ENCODE data around the gene GPR107. TPM values are rescaled to one million over a fixed set of nuclear protein-coding genes. Genes with fewer than 3 reads are reported as not detected.
"Not testable (repeated sequence)": the region's sequence is repeated elsewhere in the genome, so short reads cannot be mapped to it uniquely, and the experiment has no call there.

Gene GPR107
- 10 to 100 TPM; 19.3 to 36.1 (median 28.9) TPM for total RNA-seq

DNA sequence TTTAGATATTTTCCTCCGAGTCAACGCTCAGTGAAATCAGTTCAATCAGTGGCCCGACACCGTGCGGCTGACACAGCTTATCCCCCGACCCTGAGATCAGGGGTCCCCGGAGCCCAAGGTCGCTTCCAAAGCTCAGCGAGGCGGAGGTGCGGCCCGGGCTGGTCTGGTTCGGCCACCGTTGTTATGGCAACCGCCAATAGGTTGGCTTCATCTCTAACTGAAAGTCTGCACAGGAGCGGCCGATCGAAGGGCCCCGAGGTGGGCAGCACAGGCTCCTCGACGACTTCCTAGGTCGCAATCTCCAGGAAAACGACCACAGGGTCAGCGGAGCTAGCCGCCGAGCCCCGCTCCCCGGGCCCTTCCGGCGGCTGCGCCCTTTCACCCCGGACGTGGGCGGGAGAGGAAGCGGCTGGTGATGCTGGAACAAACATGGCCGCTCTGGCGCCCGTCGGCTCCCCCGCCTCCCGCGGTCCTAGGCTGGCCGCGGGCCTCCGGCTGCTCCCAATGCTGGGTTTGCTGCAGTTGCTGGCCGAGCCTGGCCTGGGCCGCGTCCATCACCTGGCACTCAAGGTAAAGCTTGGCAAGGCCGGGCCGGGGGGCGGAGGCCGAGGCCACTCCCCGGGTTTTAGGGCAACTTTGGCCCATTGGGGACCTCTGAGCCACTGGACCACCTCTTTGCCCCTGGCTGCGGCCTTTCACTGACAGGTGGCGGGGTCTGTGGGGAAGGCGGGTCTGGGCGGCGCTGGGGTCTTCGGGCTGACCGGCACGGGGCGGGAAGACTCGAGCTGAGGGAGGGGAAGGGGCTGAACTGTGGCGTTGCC, at the start of gene GPR107:
GPR107 (plus strand) TSS at position 403 of the 821 bp plus-strand sequence; CDS start at position 430, 27 bp downstream.
- WGBS, 2 donors: 0 to 1% methylated on average over 28 to 43 of the region's 64 CpGs

DNA sequence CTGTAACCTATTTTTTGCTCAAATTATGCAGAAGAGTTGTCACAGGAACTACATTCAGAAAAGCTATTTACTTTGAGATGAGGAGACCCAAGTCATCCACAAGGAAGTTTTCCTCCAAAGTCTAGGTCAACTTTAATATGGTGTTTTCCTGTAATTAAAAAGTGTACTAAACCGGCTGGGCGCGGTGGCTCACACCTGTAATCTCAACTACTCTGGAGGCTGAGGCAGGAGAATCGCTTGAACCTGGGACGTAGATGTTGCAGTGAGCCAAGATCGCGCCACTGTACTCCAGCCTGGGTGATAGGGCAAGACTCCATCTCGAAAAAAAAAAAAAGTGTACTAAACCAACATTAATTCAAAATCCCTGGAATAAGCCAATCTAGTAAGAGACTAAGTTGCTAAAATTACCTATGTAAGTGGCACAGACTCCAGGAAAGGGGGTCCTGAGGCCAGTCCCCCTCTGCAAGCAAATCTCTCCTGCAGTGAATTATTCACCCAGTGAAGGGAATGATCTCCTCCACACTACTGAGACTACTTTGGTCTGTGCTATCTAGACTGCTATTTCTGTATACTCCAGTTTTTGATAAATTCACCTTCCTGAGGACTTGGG, 49.7 kb upstream of the GPR107 start:
- WGBS, 2 donors: 80 to 81% methylated on average over 8 of the region's 8 CpGs
- no peak for DNase-seq (ENCODE audit: low spot score in 2 of 2)

More for the DNA sequence above, at the start of gene GPR107:
- peak; percentile 54 to 65 for DNase-seq (ENCODE audit: low spot score in 2 of 2)
- H3K9me3 ChIP-seq: no peaks in the 10 kb centered on the region
- H3K4me1 ChIP-seq: peaks cover 0 to 42% (median 30%) of the 10 kb centered on the region in 4 donors
- peak within 1 kb of the TSS; percentile 56 to 95 (median 92) for H3K27ac ChIP-seq
- peak within 1 kb of the TSS; percentile 60 to 98 (median 90) for H3K4me3 ChIP-seq
- TF ChIP-seq EP300 (IDR thresholded peaks at IDR 0.05): peak in 1 of 2 donors; percentile 92
- TF ChIP-seq POLR2A (IDR thresholded peaks at IDR 0.05): peak; percentile 41 to 67
- TF ChIP-seq, protein P1, sequence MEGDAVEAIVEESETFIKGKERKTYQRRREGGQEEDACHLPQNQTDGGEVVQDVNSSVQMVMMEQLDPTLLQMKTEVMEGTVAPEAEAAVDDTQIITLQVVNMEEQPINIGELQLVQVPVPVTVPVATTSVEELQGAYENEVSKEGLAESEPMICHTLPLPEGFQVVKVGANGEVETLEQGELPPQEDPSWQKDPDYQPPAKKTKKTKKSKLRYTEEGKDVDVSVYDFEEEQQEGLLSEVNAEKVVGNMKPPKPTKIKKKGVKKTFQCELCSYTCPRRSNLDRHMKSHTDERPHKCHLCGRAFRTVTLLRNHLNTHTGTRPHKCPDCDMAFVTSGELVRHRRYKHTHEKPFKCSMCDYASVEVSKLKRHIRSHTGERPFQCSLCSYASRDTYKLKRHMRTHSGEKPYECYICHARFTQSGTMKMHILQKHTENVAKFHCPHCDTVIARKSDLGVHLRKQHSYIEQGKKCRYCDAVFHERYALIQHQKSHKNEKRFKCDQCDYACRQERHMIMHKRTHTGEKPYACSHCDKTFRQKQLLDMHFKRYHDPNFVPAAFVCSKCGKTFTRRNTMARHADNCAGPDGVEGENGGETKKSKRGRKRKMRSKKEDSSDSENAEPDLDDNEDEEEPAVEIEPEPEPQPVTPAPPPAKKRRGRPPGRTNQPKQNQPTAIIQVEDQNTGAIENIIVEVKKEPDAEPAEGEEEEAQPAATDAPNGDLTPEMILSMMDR (IDR thresholded peaks at IDR 0.05): peak in 2 of 5 experiments; percentile 5 to 11
- H3K36me3 ChIP-seq: peaks cover 0 to 13% (median 0%) of the 10 kb centered on the region in 3 donors
- no peaks in the 10 kb centered on the region for H3K27me3 ChIP-seq

DNA sequence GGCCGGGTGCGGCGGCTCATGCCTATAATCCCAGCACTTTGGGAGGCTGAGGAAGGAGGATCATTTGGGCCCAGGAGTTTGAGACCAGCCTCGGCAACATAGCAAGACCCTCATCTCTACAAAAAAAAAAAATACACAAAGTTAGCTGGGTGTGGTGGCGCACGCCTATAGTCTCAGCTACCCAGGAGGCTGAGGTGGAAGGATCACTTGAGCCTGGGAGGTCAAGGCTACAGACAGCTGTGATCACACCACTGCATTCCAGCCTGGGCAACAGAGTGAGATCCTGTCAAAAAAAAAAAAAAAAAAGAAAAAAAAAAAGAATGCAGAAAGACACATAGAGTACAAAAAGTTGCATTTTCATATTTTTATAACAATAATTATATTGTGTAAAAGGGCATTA, 46.8 kb upstream of the GPR107 start:
- H3K36me3 ChIP-seq: peaks cover 0 to 10% (median 0%) of the 10 kb centered on the region in 3 donors
- H3K27ac ChIP-seq: peak overlapping the region in 2 of 4 donors; percentile 45 to 71
- not testable (repeated sequence) for H3K27me3 ChIP-seq; H3K4me3 ChIP-seq; H3K9me3 ChIP-seq; DNase-seq (ENCODE audit: low spot score in 2 of 2)
- WGBS, 2 donors: 91 to 92% methylated on average over 6 of the region's 6 CpGs
- H3K4me1 ChIP-seq: peaks cover 0 to 28% (median 0%) of the 10 kb centered on the region in 4 donors

More for the DNA sequence above, 49.7 kb upstream of the GPR107 start:
- H3K4me1 ChIP-seq: peaks cover 0 to 24% (median 2%) of the 10 kb centered on the region in 4 donors
- no peaks in the 10 kb centered on the region for H3K27me3 ChIP-seq
- no peak overlapping the region for H3K4me3 ChIP-seq
- peaks cover 0 to 18% (median 0%) of the 10 kb centered on the region in 3 donors for H3K36me3 ChIP-seq
- TF ChIP-seq, protein P1 (IDR thresholded peaks at IDR 0.05): no peak
- TF ChIP-seq POLR2A (IDR thresholded peaks at IDR 0.05) (no peak), EP300 (IDR thresholded peaks at IDR 0.05) (no peak)
- no peaks in the 10 kb centered on the region for H3K9me3 ChIP-seq
- no peak overlapping the region for H3K27ac ChIP-seq

DNA sequence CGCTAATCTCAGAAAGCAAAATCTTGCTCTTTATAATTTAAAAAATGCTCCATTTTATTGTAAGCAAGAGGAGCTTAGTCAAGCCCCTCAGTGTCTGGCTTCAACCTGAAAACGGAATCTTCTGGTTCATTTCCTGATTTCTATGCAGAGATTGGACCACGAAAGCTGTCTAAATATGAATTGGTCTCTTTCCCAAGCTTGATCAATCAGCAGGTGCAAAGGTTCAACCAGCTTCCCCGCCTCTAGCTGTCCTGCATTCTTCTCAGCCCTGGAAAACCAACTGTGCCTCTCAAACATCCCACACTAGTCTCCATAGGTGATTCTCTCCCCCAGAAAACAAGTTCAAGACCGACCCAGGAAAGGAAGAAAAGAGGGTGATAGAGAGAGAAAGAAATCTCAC, 45.2 kb upstream of the GPR107 start:
- no peak for DNase-seq (ENCODE audit: low spot score in 2 of 2)
- WGBS, 2 donors: 74 to 77% methylated on average over 5 of the region's 5 CpGs

DNA sequence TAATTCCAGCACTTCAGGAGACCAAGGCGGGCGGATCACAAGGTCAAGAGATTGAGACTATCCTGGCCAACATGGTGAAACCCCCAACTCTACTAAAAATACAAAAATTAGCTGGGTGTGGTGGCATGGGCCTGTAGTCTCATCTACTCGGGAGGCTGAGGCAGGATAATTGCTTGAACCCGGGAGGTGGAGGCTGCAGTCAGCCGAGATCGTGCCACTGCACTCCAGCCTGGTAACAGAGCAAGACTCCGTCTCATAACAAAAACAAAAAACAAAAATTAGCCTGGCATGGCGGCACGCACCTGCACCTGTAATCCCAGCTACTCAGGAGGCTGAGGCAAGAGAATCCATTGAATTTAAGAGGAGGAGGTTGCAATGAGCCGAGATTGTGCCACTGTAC, 44.2 kb upstream of the GPR107 start:
- WGBS, 2 donors: 90 to 94% methylated on average over 10 of the region's 10 CpGs
- not testable (repeated sequence) for H3K27ac ChIP-seq; H3K27me3 ChIP-seq; H3K4me3 ChIP-seq; H3K9me3 ChIP-seq; DNase-seq (ENCODE audit: low spot score in 2 of 2); H3K36me3 ChIP-seq
- H3K4me1 ChIP-seq: peaks cover 0 to 33% (median 0%) of the 10 kb centered on the region in 4 donors

More for the DNA sequence above, 45.2 kb upstream of the GPR107 start:
- H3K36me3 ChIP-seq: peaks cover 0 to 5% (median 0%) of the 10 kb centered on the region in 3 donors
- peak overlapping the region in 3 of 4 donors; percentile 33 to 45 (median 40) for H3K27ac ChIP-seq
- H3K9me3 ChIP-seq: peaks cover 0 to 7% (median 0%) of the 10 kb centered on the region in 4 donors
- H3K4me3 ChIP-seq: no peak overlapping the region
- H3K27me3 ChIP-seq: no peaks in the 10 kb centered on the region
- peaks cover 0 to 33% (median 0%) of the 10 kb centered on the region in 4 donors for H3K4me1 ChIP-seq
- TF ChIP-seq, protein P1 (IDR thresholded peaks at IDR 0.05): no peak
- no peak for TF ChIP-seq EP300 (IDR thresholded peaks at IDR 0.05)
